Astrocyte (in vitro differentiated cells and primary cell): ENCODE results near the gene ZNF69. TPM values are rescaled to one million over a fixed set of nuclear protein-coding genes. Genes with fewer than 3 reads are reported as not detected.
"Not testable (repeated sequence)": the region's sequence is repeated elsewhere in the genome, so short reads cannot be mapped to it uniquely, and the experiment has no call there.

Experiments used
- DNase-seq: peaks from one replicate; pipeline ENCODE4 v3.0.0-alpha.2; 2010; ENCODE audit warnings: low read depth
- FAIRE-seq: peaks from 2 replicates; lab custom pipeline; 2011; peaks lifted over from hg19 to GRCh38; lab: Jason Lieb, UNC
- H2AFZ ChIP-seq: 2 replicates; pipeline ENCODE4 v1.6.0; 2012; ENCODE audit warnings: low read depth, low read length, inconsistent platforms
- H3K27ac ChIP-seq: 2 replicates; pipeline ENCODE4 v1.5.1; 2011; ENCODE audit warnings: low read depth, low read length, inconsistent platforms
- H3K27me3 ChIP-seq: 2 replicates; pipeline ENCODE4 v1.6.0; 2011; ENCODE audit warnings: low read length, inconsistent platforms; ENCODE audit not compliant: insufficient read depth
- H3K36me3 ChIP-seq: 2 replicates; pipeline ENCODE4 v1.5.1; 2011; ENCODE audit warnings: low read length, inconsistent platforms; ENCODE audit not compliant: insufficient read depth
- H3K4me1 ChIP-seq: 2 replicates; pipeline ENCODE4 v1.5.1; 2011; ENCODE audit warnings: low read length, inconsistent platforms; ENCODE audit not compliant: insufficient read depth
- H3K4me2 ChIP-seq: 2 replicates; pipeline ENCODE4 v1.6.0; 2012; ENCODE audit warnings: low read length, inconsistent platforms
- H3K4me3 ChIP-seq: 2 replicates; pipeline ENCODE4 v1.5.1; 2011; ENCODE audit warnings: low read depth, mild to moderate bottlenecking, low read length, inconsistent platforms; ENCODE audit not compliant: insufficient read depth
- H3K79me2 ChIP-seq: 2 replicates; pipeline ENCODE4 v1.6.0; 2012; ENCODE audit warnings: mild to moderate bottlenecking, low read length, inconsistent platforms; ENCODE audit not compliant: insufficient read depth
- H3K9ac ChIP-seq: 2 replicates; pipeline ENCODE4 v1.6.0; 2012; ENCODE audit warnings: mild to moderate bottlenecking, low read length, inconsistent platforms
- H3K9me3 ChIP-seq: 2 replicates; pipeline ENCODE4 v1.5.1; 2012; ENCODE audit warnings: low read depth, mild to moderate bottlenecking, low read length, inconsistent platforms; ENCODE audit not compliant: insufficient read depth
- H4K20me1 ChIP-seq: 2 replicates; pipeline ENCODE4 v1.6.0; 2012; ENCODE audit warnings: low read length, inconsistent platforms; ENCODE audit not compliant: insufficient read depth
- H3K27ac Mint-ChIP-seq: one replicate; pipeline ENCODE4 v1.8.0; 2021; ENCODE audit warnings: mild to moderate bottlenecking, mixed read lengths; ENCODE audit not compliant: unreplicated experiment
- H3K27me3 Mint-ChIP-seq: one replicate; pipeline ENCODE4 v1.8.0; 2021; ENCODE audit warnings: low read depth, mixed read lengths; ENCODE audit not compliant: unreplicated experiment
- H3K36me3 Mint-ChIP-seq: one replicate; pipeline ENCODE4 v1.8.0; 2021; ENCODE audit warnings: low read depth, mixed read lengths; ENCODE audit not compliant: unreplicated experiment
- H3K4me1 Mint-ChIP-seq: one replicate; pipeline ENCODE4 v1.8.0; 2021; ENCODE audit warnings: low read depth, mixed read lengths; ENCODE audit not compliant: unreplicated experiment
- H3K4me3 Mint-ChIP-seq: one replicate; pipeline ENCODE4 v1.8.0; 2021; ENCODE audit warnings: mild to moderate bottlenecking, moderate library complexity, mixed read lengths; ENCODE audit not compliant: unreplicated experiment
- H3K9me3 Mint-ChIP-seq: one replicate; pipeline ENCODE4 v1.8.0; 2021; ENCODE audit warnings: mild to moderate bottlenecking, mixed read lengths; ENCODE audit not compliant: unreplicated experiment
- EZH2 ChIP-seq: IDR thresholded peaks from 2 replicates; pipeline ENCODE4 v1.6.1; 2012; ENCODE audit warnings: mild to moderate bottlenecking, low read length, inconsistent platforms; ENCODE audit not compliant: insufficient read depth
- total RNA-seq: library from RNA; stranded (reverse); gene quantifications from 2 replicates; pipeline ENCODE4 v1.2.1, GENCODE V29; 2021
- TF ChIP-seq, protein P1 (sequence below): IDR thresholded peaks from 2 replicates; pipeline ENCODE4 v1.5.1; 2011; ENCODE audit warnings: low read depth, mild to moderate bottlenecking, inconsistent platforms, low read length, moderate library complexity; ENCODE audit not compliant: insufficient read depth

The ZNF69 gene
- total RNA-seq, 1 donor from 2014 or later: not detected

DNA sequence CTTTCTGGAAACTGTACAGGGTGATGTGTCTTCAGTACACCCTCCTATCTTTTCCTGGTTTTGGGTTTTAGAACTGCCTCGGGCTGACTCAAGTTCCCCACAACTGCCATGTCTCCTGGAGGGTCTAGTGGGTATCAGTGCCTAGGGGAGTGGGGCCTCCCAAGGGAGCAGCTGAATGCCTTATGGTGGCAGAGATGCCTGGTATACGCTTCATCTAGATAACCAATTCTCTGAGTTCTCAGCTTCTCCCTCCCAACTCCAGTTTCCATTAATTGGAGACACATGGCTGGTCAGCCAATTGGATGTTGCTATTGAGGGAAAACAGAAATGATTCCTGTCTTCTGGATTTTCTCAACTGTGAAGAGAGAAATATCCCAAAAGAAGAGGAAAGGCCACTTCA, 26.3 kb upstream of the ZNF69 start:
- H3K27me3 ChIP-seq: no peaks in the 10 kb centered on the region
- DNase-seq (no peak), FAIRE-seq (no peak)
- H3K4me3 ChIP-seq: no peak overlapping the region
- Mint-ChIP-seq H3K4me1 (no peaks in the 10 kb centered on the region), H3K9me3 (peaks cover 7% of the 10 kb centered on the region), H3K4me3 (no peak overlapping the region), H3K27ac (no peak overlapping the region), H3K27me3 (no peaks in the 10 kb centered on the region), H3K36me3 (no peaks in the 10 kb centered on the region)
- H3K4me1 ChIP-seq: no peaks in the 10 kb centered on the region
- peaks cover 3% of the 10 kb centered on the region for H3K36me3 ChIP-seq
- H2AFZ ChIP-seq: no peak overlapping the region
- TF ChIP-seq EZH2: no peak
- H3K79me2 ChIP-seq: no peaks in the 10 kb centered on the region
- no peak overlapping the region for H3K4me2 ChIP-seq
- H3K27ac ChIP-seq: no peak overlapping the region
- H3K9ac ChIP-seq: no peak overlapping the region
- H3K9me3 ChIP-seq: peaks cover 13% of the 10 kb centered on the region
- no peaks in the 10 kb centered on the region for H4K20me1 ChIP-seq

DNA sequence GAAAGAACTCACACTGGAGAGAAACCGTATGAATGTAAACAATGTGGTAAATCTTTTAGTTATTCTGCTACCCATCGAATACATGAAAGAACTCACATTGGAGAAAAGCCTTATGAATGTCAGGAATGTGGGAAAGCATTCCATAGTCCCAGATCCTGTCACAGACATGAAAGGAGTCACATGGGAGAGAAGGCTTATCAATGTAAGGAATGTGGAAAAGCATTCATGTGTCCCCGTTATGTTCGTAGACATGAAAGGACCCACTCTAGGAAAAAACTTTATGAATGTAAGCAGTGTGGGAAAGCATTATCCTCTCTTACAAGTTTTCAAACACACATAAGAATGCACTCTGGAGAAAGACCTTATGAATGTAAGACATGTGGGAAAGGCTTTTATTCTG, 19.8 kb upstream of the ZNF69 start:
- H3K9me3 Mint-ChIP-seq, H3K79me2 ChIP-seq, H3K27ac ChIP-seq, H4K20me1 ChIP-seq, H3K27me3 Mint-ChIP-seq, H3K36me3 Mint-ChIP-seq, H3K9ac ChIP-seq, FAIRE-seq, H3K27me3 ChIP-seq, H3K4me2 ChIP-seq, H3K36me3 ChIP-seq, H3K27ac Mint-ChIP-seq, H3K4me3 ChIP-seq, H2AFZ ChIP-seq, DNase-seq, H3K4me1 Mint-ChIP-seq, H3K4me3 Mint-ChIP-seq, H3K4me1 ChIP-seq: not testable (repeated sequence)
- H3K9me3 ChIP-seq: peaks cover 53% of the 10 kb centered on the region

DNA sequence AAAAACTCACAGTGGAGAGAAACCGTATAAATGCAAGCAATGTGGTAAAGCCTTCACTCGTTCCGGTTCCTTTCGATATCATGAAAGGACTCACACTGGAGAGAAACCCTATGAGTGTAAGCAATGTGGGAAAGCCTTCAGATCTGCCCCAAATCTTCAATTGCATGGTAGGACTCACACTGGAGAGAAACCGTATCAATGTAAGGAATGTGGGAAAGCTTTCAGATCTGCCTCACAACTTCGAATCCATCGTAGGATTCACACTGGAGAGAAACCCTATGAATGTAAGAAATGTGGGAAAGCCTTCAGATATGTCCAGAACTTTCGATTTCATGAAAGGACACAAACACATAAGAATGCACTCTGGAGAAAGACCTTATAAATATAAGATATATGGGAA, 19.4 kb upstream of the ZNF69 start:
- TF ChIP-seq EZH2: no peak
- TF ChIP-seq, protein P1, sequence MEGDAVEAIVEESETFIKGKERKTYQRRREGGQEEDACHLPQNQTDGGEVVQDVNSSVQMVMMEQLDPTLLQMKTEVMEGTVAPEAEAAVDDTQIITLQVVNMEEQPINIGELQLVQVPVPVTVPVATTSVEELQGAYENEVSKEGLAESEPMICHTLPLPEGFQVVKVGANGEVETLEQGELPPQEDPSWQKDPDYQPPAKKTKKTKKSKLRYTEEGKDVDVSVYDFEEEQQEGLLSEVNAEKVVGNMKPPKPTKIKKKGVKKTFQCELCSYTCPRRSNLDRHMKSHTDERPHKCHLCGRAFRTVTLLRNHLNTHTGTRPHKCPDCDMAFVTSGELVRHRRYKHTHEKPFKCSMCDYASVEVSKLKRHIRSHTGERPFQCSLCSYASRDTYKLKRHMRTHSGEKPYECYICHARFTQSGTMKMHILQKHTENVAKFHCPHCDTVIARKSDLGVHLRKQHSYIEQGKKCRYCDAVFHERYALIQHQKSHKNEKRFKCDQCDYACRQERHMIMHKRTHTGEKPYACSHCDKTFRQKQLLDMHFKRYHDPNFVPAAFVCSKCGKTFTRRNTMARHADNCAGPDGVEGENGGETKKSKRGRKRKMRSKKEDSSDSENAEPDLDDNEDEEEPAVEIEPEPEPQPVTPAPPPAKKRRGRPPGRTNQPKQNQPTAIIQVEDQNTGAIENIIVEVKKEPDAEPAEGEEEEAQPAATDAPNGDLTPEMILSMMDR: no peak
- peaks cover 9% of the 10 kb centered on the region for H3K9me3 Mint-ChIP-seq

DNA sequence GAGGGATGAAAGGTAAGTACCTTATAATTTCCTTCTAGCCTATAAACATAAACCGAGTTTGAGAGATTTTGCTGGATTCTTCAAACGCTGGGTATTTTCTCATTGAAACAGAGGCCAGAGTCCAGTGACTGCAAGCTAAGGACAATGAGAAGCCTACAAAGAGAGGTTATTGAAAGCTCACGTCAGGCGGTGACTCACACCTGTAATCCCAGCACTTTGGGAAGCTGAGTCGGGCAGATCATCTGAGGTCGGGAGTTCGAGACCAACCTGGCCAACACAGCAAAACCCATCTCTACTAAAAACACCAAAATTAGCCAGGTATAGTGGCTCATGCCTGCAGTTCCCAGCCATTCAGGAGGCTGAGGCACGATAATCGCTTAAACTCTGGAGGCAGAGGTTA, 15.0 kb upstream of the ZNF69 start:
- H3K27me3 Mint-ChIP-seq: no peaks in the 10 kb centered on the region
- Histone ChIP-seq H3K27me3 (no peaks in the 10 kb centered on the region), H3K9me3 (peaks cover 41% of the 10 kb centered on the region), H3K4me2 (no peak overlapping the region), H3K27ac (no peak overlapping the region), H3K79me2 (no peaks in the 10 kb centered on the region), H2AFZ (no peak overlapping the region), H3K36me3 (peaks cover 5% of the 10 kb centered on the region), H4K20me1 (no peaks in the 10 kb centered on the region), H3K4me1 (no peaks in the 10 kb centered on the region), H3K9ac (no peak overlapping the region), H3K4me3 (no peak overlapping the region)
- TF ChIP-seq EZH2: no peak
- TF ChIP-seq, protein P1: no peak
- no peaks in the 10 kb centered on the region for H3K36me3 Mint-ChIP-seq
- no peak overlapping the region for H3K27ac Mint-ChIP-seq
- no peak for FAIRE-seq
- H3K4me1 Mint-ChIP-seq: no peaks in the 10 kb centered on the region
- no peak overlapping the region for H3K4me3 Mint-ChIP-seq
- peaks cover 9% of the 10 kb centered on the region for H3K9me3 Mint-ChIP-seq
- no peak for DNase-seq

More for the DNA sequence above, 19.4 kb upstream of the ZNF69 start:
- no peak overlapping the region for H2AFZ ChIP-seq
- Mint-ChIP-seq H3K4me1 (no peaks in the 10 kb centered on the region), H3K27ac (no peak overlapping the region), H3K36me3 (no peaks in the 10 kb centered on the region), H3K4me3 (no peak overlapping the region), H3K27me3 (no peaks in the 10 kb centered on the region)
- FAIRE-seq: no peak
- H3K9me3 ChIP-seq: peaks cover 54% of the 10 kb centered on the region
- H3K9ac ChIP-seq: no peak overlapping the region
- no peak overlapping the region for H3K4me2 ChIP-seq
- no peaks in the 10 kb centered on the region for H3K27me3 ChIP-seq
- H3K4me3 ChIP-seq: no peak overlapping the region
- no peak overlapping the region for H3K27ac ChIP-seq
- H3K36me3 ChIP-seq: peaks cover 9% of the 10 kb centered on the region
- H3K4me1 ChIP-seq: no peaks in the 10 kb centered on the region
- DNase-seq: no peak
- no peaks in the 10 kb centered on the region for H3K79me2 ChIP-seq
- no peaks in the 10 kb centered on the region for H4K20me1 ChIP-seq
